HG03439 (cell line): ENCODE measurements around the gene METTL9.

Experiments used
- ATAC-seq: cut with Tn5 transposase; IDR thresholded peaks from one replicate; pipeline ENCODE4 v1.9.1; 2021; ENCODE audit warnings: mild to moderate bottlenecking, moderate library complexity; ENCODE audit not compliant: unreplicated experiment

The METTL9 gene

DNA sequence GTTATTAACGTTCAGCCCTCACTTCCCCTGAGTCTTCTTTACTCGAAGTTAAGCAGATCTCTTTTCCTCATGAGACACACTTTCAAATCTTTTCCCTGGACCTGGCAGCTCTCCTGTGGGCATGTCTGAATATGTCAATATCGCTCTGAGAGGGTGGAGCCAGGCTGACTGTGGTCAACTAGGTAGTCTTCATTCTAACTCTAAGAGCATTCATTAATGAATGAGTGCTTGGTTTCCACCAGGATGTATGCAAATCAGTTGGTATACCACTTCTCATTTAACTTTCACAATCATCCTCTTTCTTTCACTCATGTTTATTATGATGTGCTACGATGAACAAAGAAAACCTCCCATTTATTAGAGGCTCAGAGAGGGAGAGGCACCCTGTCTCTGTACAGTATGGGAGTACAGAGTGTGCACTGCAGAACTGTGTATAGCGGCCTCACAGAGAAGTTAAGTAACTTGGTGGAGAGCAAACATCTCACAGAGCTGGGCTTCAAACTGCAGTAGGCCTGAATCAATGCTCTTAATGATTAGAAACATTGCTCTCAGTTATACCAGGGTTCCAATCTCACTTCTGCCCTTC, 104.3 kb downstream of the METTL9 start:
- no peak for ATAC-seq

DNA sequence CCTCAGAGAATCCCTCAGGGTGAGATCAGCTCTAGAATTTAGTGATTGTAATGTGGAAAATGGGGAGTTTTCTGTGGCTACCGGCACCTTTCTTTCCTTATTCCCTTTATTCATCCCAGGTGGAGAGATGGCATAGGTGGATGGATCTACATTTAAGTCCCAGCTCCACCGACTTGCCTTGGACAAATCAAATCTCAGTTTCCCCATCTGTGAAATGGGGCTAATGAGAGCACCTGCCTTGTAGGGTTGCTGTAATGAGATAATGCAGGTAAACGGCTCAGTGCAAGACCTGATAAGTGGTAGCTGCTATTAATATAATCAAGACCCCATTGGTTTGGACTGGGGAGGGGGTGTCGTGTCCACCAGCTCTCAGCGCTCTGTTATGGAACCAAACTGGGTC, 104.9 kb downstream of the METTL9 start:
- no peak for ATAC-seq

DNA sequence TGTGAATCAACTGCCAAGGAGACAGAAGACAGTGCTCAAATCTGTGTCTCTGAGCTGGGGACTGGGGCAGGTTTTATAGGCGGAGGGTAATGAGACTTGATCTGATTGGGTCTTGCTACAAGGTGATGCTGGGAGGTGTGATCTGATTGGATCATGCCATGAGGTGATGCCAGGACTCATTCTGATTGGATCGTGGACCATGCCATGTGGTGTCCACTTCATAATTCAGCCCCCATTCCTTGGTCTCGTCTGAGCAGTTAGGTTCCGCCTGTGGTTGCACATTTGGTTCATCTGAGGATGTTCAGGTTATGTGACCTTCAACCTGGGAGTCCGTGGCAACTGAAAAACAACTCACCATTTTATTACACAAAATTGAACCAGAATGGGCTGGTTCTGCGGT, 105.4 kb downstream of the METTL9 start:
- ATAC-seq: no peak
